ENCODE measurements around the gene ARHGEF28.

The ARHGEF28 gene

GRCh38 chr5:73913971-73914370 is 288.0 kb downstream of the ARHGEF28 start:
- no peak for DNase-seq

DNA sequence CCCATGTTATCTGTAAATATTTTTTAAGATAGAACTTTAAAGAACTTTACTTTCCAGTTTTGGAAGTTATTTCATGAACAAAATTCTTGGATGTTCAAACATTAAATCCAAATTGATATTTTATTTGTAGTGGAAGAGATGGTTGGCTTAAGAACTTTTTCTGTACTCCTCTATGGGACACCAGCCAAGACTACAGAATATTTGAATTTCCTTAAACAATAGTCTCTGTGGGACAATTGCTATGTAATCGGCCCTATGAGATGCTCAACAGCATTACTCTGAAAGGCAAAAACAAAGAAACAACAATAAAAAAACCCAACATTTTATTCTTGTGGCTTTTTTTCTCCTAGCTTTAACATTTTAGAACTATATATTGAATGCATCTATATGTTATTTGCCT is 289.3 kb downstream of the ARHGEF28 start:
- DNase-seq: no peak

- no peak for DNase-seq
These were observed 291.4 kb downstream of the ARHGEF28 start for GRCh38 chr5:73917433-73917832.

- DNase-seq: no peak
These were observed 291.9 kb downstream of the ARHGEF28 start for GRCh38 chr5:73917891-73918290.

- no peak for DNase-seq
These were observed 292.8 kb downstream of the ARHGEF28 start for GRCh38 chr5:73918791-73919221.

DNA sequence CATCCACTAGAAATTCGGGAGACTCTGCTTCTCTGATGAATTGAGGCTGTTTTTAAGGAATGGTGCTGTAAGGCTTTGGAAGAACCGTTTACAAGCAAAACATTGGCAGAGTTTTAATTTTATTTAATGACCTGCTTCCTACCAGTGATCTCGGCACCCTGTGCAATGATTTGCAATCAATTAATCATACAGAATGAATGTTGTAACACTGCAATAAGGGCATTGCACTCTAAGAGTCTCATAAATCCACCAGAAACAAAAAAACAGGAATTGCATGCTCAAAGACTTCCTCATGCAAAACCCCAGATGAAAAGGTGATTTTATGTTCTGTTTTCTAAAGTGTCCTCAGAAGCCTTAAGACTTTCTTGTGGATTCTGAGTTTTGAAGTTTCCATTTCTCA is 295.7 kb downstream of the ARHGEF28 start:
- DNase-seq: no peak

GRCh38 chr5:73922224-73922623 is 296.2 kb downstream of the ARHGEF28 start:
- DNase-seq: no peak

DNA sequence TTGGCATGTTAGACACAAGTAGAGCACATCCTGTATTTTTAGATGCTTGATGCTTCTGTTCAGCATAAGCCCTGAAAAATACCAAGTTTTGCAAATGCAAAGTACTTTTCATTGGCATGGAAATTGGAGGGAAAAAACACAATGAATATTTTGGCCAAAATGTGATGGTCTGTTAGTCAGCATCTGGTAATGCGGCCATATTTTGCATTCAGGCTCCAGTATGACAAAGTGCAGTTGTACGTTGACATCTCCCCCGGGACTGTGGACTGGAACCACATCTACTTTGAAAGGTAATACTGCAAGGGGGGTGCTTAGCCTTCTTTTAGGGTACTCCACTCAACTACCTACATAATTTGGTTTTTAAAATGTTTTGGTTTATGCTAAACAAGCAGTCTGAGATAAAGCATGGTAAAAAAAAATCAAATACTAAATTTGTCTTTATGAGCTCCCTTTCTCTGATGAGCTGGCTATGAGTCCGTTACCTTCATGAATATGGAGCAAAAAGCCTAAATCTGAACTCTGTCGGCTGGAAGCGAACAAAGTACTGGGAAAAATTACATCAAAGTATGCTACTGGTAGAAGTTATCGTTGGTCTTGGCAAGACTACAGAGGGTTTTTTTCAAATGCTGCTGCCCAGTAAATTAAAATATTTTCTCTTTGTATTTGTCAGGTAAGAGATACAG is 297.0 kb downstream of the ARHGEF28 start:
- no peak for DNase-seq

DNA sequence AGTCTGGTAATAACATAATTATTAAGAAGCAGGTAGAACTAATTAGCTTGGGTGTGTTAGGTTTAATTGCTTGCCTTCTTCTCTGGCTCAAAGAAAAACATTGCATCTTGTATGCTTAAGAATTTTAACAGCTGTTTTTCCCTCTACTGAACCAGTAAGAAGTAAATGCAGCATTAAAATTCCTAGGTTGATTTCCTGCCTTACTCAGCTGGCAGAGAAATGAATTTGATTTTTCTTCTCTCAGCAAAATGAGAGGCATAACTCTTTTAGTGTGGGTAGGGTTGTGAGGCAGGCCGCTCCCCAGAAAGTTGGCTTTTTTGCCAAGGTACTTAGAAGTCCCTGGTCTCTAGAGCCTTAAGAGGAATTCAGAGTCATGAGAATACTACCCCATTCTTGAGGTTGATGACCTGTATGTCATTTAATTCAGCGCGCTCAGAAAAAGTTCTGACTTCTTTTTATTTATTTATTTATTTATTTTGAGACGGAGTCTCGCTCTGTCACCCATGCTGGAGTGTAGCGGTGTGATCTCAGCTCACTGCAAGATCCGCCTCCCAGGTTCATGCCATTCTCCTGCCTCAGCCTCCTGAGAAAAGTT is 302.6 kb downstream of the ARHGEF28 start:
- DNase-seq: no peak

DNA sequence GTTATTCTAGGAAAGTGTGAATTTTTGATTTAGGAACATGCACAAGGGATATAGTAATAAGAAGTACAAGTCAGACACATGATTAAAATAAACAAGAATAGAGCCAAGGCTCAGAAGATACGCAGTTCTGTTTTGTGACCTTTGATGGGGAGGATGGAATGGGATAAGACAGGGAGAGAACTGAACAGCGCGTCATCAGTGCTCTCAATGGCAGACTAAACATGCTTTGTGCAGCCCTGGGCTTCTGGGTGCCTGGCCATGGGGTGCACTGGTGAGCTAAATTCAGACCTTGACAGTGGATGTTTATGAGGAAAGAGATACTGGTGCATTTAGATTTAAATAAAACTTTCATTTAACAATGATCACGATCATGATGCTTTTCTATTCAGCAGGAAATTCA is 309.7 kb downstream of the ARHGEF28 start:
- DNase-seq: no peak

- no peak for DNase-seq
These were observed 312.4 kb downstream of the ARHGEF28 start for GRCh38 chr5:73938280-73938937.

DNA sequence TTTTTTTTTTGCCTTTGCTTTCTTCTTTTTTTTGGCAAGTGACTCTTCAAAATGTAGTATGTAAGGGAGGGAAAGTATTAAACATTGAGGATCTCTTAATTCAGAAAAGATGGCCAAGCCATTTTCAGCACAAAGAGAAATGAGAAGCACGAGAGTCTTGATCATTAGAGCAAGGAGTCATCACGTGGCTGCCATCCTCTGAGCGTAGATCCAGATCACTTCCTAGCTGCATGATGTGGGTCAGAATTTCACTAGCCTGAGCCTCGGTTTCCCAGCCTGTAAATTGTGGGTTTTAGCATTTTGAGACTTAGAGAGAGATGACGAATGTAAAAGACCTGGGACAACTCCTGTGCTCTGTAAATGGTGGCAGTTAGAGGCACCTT is 312.9 kb downstream of the ARHGEF28 start:
- no peak for DNase-seq

DNA sequence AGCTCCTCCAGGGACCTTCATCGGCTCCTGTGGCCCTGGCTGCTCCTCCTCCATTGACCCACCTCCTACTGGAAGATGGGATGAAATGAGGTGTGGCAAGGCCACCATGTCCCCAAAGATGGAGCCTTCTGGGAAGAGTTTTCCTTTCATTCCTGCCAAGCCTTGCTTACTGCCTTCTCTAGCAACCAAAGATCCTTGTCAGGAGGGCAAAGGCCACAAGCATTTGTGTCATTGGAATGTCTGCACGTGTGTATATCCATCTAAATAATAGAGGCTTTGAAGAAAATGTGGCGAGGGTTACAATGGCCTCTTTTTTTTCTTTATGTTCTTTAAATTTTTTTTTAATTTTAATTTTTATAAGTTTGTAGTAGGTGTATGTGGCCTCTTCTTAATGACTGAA is 313.6 kb downstream of the ARHGEF28 start:
- no peak for DNase-seq

GRCh38 chr5:73940026-73940425 is 314.0 kb downstream of the ARHGEF28 start:
- DNase-seq: no peak

DNA sequence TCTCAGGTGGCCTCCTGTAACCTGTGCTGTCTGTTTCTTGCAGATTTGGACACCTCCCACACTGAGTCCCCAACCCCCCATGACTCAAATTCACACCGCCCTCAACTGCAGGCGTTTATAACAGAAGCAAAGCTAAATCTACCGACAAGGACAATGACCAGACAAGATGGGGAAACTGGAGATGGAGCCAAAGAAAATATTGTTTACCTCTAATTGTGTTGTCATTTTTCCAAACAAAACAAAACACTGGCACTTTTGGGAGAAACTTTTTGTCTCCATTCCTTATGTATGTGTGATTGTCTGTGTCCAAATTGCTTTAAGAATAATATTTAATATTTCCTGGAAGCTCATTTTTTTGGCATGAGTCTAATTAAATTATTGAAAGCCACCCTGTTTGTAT is 314.8 kb downstream of the ARHGEF28 start:
- no peak for DNase-seq

- no peak for DNase-seq
These were observed 316.8 kb downstream of the ARHGEF28 start for GRCh38 chr5:73942783-73943182.

DNA sequence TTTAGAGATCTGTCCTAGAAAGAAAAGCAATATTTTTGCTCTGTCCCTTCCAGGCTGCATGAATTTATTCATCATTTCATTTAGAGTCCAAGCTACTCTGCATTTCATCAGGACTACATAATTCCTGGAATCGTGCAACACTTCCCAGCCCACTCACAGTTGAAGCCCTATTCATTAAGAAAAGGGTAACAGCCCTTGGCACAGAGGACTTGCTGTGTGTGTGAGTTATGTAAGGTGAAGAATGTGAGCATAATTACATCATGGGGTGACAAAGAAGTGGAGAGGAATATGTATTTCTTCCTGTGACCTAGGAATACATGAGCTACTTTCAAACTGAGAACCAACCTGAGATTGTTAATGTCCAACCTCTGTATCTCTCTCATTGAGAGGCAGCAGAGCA is 317.4 kb downstream of the ARHGEF28 start:
- DNase-seq: no peak

DNA sequence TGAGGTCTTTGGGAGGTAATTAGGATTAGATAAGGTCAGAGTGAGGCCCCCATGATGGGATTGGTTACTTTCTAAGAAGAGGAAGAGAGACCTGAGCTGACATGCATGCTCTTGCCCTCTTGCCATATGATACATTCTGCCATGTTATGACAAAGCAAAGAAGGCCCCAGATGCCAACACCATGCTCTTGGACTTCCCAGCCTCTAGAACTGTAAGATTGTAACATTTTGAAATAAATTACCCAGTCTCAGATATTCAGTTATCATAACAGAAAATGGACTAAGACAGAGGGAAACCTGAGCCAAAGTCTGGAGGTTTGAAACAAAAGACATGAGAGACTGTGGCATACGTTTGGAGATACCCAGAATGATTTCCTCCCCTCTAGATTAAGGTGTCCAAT is 318.6 kb downstream of the ARHGEF28 start:
- DNase-seq: no peak

GRCh38 chr5:73945505-73945904 is 319.5 kb downstream of the ARHGEF28 start:
- DNase-seq: peak; percentile 2

GRCh38 chr5:73946278-73946677 is 320.3 kb downstream of the ARHGEF28 start:
- DNase-seq: no peak

GRCh38 chr5:73946919-73947602 is 321.1 kb downstream of the ARHGEF28 start:
- DNase-seq: no peak

GRCh38 chr5:73947906-73948640 is 322.1 kb downstream of the ARHGEF28 start:
- DNase-seq: no peak

DNA sequence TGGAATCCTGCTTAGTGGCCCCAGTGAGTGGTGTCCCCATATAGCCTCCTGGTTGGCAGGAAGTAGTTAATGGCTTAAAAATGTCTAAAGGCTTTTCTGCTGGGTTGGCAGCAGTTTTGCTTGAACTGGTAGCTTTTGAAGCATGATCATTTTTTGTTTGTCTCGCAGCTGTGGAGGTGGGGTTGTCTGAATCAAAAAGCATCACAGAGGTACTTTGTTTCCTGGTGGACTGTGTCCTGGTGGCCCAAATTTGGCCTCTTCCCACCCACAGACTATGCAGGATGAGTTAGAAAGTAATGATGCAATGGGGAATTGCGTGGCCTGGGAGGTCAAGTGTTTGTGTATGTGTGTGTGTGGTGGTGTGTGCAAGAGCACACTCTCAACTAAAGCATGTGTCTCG is 322.7 kb downstream of the ARHGEF28 start:
- no peak for DNase-seq
